Measurements from ENCODE around the gene KISS1. TPM values are rescaled to one million over a fixed set of nuclear protein-coding genes. Genes with fewer than 3 reads are reported as not detected.

The KISS1 gene
- total RNA-seq, 2 experiments from 2014 or later: not detected

DNA sequence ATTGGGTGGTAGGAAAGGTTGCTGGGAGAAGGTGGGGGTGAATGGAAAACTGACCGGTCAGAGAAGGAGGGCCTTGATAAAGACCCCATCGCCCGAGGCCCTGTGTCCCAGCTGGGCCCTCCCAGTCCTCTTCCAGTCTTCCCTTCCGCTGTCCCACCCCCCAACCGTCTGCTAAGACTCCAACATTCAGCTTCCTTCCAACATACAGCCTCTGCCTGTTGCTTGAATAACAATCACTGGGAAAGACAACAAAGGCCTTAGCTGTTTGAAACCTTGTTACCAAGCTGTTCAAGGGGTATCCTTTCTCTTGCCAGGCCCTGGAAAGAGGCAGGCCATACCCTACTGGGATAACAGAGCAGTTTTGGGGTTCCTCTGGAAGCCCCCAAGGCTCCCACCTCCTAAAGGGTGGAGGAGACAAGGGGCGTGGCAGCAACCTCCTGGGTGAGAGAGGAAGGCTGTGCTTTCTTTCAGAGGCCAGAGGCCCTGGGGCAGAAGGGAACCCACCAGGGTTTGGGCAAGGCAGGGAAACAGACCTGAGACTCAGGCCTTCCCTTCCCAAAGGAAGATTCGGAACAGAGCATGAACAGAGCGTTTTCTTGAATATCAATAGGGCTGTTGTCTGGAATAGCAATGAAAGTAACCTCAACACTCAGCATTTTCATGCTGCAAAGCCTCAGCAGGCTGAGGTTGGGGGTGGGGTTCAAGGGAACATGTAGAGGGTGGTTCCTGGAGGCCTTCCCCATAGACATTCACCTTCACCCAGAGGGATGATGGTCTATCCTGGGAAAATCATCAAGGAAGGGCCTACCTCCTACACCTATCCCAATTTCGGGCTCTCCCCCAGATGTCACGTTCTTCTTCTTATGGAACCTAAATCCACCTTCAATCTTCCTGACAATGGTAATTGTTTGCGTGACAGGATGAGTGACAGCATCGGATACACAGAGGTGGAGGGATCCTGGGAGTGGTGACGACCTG is 48.6 kb downstream of the KISS1 start:
- Mint-ChIP-seq H3K4me3 (no peak overlapping the region), H3K27ac (no peak overlapping the region), H3K36me3 (ENCODE audit: low read depth) (no peaks in the 10 kb centered on the region), H3K9me3 (no peaks in the 10 kb centered on the region), H3K27me3 (peaks cover 12% of the 10 kb centered on the region), H3K4me1 (peaks cover 5% of the 10 kb centered on the region)
- POLR2A ChIA-PET: no interaction called here
- DNase-seq: no peak
- CTCF ChIA-PET: interaction anchor here (0.6 to 1.5 kb wide), 3 partner anchors 11 to 268 kb away, joined by 3 to 4 read pairs (median 3); no protein-coding TSS in a partner anchor

DNA sequence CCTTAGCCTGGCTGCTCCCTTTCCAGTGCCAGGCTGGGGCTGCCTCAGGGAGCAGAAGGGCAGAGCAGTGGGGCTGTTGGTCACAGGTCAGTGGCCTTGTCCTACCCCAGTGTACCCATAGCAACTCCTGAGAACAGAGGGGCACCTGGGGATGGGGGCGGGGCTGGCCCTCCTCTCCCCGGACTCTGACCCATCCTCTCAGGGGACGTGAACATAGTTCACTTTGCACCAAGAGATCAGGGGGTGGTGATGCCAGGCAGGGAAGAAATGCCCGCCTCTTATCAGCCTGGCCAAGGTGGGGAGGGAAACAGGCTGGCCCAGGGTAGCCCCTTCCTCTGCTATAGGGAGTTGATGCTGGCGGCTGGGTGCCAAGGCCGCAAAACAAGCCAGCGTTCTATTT is 49.3 kb downstream of the KISS1 start:
- ChIA-PET POLR2A (no interaction called here), CTCF (no interaction called here)
- Mint-ChIP-seq H3K36me3 (ENCODE audit: low read depth) (no peaks in the 10 kb centered on the region), H3K9me3 (no peaks in the 10 kb centered on the region), H3K27ac (no peak overlapping the region), H3K27me3 (peaks cover 11% of the 10 kb centered on the region), H3K4me1 (no peaks in the 10 kb centered on the region), H3K4me3 (no peak overlapping the region)
- no peak for DNase-seq

DNA sequence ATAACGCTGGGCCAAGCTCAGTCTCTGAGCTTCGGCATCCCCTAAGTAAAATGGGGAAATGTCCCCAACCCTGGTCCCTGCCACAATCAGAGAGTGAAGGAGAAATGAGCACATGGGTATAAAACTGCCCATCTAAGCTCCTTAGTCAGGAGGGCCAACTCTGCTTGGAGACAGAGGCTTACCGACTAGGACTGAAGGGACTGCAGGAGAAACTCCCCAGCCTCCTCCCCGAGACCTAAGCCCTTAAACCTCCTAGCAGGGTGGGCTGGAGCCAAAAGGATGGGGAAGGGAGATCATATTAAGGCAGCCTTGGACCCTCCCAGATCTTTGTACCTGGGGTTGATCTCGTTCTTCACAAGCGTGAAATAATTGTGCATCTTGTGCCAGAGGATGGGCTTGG is 50.0 kb downstream of the KISS1 start:
- ChIA-PET CTCF (interaction anchor here (0.8 kb wide), 1 partner anchor 17 kb away, joined by 3 read pairs; no protein-coding TSS in a partner anchor), POLR2A (no interaction called here)
- no peak overlapping the region for H3K4me3 Mint-ChIP-seq

DNA sequence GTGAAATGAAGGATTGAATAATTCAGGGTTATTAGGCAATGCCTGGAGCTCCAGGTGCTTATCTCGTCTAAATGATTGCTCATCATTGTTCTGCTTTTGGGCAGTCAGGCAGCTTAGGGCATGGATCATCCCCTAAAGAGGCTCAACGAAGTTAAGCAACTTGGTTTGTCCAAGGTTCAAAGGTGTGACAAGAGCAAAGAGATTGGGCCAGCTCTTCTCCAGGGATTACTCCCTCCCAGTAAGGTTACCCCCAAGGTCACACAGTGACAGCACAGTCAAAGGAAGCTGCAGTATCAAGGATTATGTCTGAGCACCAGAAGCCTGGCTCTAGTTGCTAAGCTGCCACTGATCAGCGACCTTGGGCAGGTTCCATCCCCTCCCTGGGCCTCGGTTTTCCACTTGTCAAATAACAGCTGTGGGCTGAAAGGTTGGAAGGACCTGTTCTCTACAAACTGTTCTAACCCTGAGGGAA is 51.2 kb downstream of the KISS1 start:
- POLR2A ChIA-PET: no interaction called here
- Mint-ChIP-seq H3K36me3 (ENCODE audit: low read depth) (no peaks in the 10 kb centered on the region), H3K4me1 (no peaks in the 10 kb centered on the region), H3K27ac (no peak overlapping the region), H3K9me3 (no peaks in the 10 kb centered on the region), H3K4me3 (no peak overlapping the region), H3K27me3 (peaks cover 1% of the 10 kb centered on the region)
- DNase-seq: no peak
- CTCF ChIA-PET: interaction anchor here (2.4 kb wide), 1 partner anchor 16 kb away, joined by 10 read pairs; no protein-coding TSS in a partner anchor

More for the DNA sequence above, 50.0 kb downstream of the KISS1 start:
- Mint-ChIP-seq H3K4me1 (no peaks in the 10 kb centered on the region), H3K36me3 (ENCODE audit: low read depth) (no peaks in the 10 kb centered on the region), H3K27ac (no peak overlapping the region), H3K27me3 (peaks cover 11% of the 10 kb centered on the region), H3K9me3 (no peaks in the 10 kb centered on the region)
- DNase-seq: no peak

DNA sequence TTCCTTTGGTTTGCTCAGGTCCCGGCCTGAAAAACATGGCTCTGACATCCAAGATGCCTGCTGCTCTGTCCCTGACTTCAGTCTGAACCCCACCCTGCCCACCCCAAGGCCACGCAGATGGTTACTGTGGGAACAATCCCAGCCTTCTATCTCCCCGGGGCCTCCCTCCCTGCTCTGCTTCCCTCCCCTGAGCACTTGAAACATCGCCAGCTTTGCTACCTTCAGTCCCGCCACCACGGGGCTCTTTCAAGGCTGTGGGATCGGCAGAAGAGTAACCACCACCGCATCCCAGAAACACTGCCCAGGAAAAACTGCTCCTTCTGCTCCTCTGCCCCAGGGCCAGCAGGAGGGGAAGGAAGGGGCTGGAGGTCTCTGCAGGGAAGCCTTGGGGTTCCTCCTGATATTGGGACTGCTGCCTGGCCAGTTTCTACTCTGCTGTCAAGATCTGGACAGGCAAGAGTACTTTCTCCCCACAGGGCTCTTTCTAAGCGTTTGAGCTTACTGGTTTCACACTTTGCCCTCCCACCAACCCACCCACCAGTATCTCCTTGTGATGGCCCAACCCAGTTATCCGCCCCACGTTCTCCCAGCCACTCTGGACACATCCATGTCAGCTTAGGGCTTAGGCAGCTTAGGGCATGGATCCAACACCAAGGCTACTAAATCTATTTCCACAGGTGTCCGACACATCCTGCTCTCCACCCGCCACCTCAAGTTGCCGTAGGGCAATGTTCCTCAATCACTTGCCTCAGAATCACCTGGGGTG is 52.8 kb downstream of the KISS1 start:
- Mint-ChIP-seq H3K27me3 (no peaks in the 10 kb centered on the region), H3K27ac (no peak overlapping the region), H3K9me3 (no peaks in the 10 kb centered on the region), H3K4me1 (no peaks in the 10 kb centered on the region), H3K36me3 (ENCODE audit: low read depth) (no peaks in the 10 kb centered on the region), H3K4me3 (no peak overlapping the region)
- ChIA-PET CTCF (interaction anchor here (2.4 kb wide), 1 partner anchor 14 kb away, joined by 10 read pairs; no protein-coding TSS in a partner anchor), POLR2A (no interaction called here)
- DNase-seq: no peak

DNA sequence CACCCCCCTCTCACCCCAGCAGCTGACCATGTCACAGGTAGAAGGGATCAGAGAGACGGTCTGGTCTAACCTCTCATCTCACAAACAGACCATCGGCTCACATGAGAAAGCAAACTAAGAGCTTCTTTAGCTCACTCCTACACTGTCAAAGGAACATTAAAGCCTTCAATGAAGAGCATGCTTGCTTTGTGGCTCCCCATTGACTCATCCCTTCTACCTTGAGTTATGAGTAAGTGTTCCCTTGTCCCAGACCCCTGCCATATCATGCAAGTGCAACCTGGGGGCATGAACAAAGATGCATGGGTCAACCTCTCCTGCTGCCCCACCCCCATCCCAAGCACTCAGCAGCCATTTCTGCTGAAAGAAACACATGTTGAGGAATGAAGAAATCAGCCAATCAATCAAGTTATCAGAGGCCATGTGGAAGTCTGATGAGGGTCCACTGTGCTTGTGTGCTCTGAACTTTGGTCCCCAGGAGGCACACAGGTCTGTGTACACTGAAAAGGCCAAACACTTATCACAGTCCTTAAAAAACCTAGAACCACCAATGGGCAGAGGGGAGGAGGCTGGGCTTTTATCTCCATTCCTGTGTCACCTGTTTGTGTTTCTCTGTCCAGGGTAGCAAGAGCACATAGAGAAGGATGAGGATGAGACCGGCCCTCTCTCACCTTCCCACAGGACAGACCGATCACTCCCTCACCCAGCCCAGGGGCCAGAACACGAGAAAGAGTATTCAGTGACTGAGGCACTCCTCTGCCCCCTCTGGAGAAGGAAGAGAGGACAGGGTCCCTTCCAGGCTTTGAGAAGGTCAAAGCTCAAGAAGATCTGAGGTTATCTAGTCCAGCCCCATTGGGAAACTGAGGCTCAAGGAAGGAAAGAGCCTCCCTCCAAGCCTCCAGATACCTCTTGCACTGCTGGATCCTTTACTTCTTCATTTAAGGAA is 54.0 kb downstream of the KISS1 start:
- ChIA-PET POLR2A (no interaction called here), CTCF (interaction anchor here (2.4 to 6.3 kb wide), 2 partner anchors 13 to 14 kb away, joined by 10 to 38 read pairs; no protein-coding TSS in a partner anchor)
- H3K36me3 Mint-ChIP-seq (ENCODE audit: low read depth): no peaks in the 10 kb centered on the region
- no peaks in the 10 kb centered on the region for H3K4me1 Mint-ChIP-seq
- H3K27me3 Mint-ChIP-seq: no peaks in the 10 kb centered on the region
- H3K4me3 Mint-ChIP-seq: no peak overlapping the region
- DNase-seq: no peak
- H3K9me3 Mint-ChIP-seq: no peaks in the 10 kb centered on the region
- H3K27ac Mint-ChIP-seq: no peak overlapping the region

DNA sequence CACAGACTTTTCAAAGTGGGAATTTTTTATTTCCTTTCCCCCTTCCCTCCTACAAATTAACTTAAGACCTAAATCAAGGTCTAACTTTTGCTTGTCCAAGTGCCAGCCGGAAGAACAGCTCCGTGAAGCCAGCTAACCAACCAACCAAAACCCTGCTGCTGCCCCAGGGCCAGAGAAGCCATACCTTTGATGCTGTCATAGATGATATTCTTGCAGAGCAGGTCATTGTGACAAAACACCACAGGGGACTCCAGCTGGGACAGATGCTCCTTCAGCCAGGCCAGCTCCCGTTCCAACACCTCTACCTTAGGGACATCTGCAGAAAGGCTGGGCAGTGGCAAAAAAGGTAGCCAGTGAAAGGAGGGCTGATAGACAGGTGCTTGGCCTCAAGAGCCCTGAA is 55.2 kb downstream of the KISS1 start:
- no peaks in the 10 kb centered on the region for H3K4me1 Mint-ChIP-seq
- no peaks in the 10 kb centered on the region for H3K27me3 Mint-ChIP-seq
- DNase-seq: no peak
- no peak overlapping the region for H3K4me3 Mint-ChIP-seq
- H3K36me3 Mint-ChIP-seq (ENCODE audit: low read depth): no peaks in the 10 kb centered on the region
- POLR2A ChIA-PET: no interaction called here
- H3K9me3 Mint-ChIP-seq: no peaks in the 10 kb centered on the region
- CTCF ChIA-PET: interaction anchor here (1.0 to 6.3 kb wide), 2 partner anchors 13 to 254 kb away, joined by 3 to 38 read pairs; no protein-coding TSS in a partner anchor
- no peak overlapping the region for H3K27ac Mint-ChIP-seq

Other genes starting within 250 kb of the KISS1 start
- 1 to 10 TPM in 1 of 2 experiments, under 1 TPM in 1; 0.60 to 1.3 TPM for gene SOX13, start 123.4 kb downstream of the KISS1 start, total RNA-seq
- under 1 TPM in 1 of 2 experiments, not detected in 1; 0.25 TPM for gene ETNK2, start 44.4 kb downstream of the KISS1 start, total RNA-seq
- not detected for gene REN, start 30.2 kb downstream of the KISS1 start, total RNA-seq
- not detected for gene GOLT1A, start 17.5 kb upstream of the KISS1 start, total RNA-seq
- not detected for gene PLEKHA6, start 163.4 kb upstream of the KISS1 start, total RNA-seq
- gene PPP1R15B, start 215.3 kb upstream of the KISS1 start, total RNA-seq: 10 to 100 TPM; 62.5 to 70.6 TPM